GM12872 (cell line): ENCODE data around the gene CSNK1D.

Source experiments
- TF ChIP-seq, protein P1 (sequence below): IDR thresholded peaks from 3 replicates; pipeline ENCODE4 v1.5.1; 2011; ENCODE audit warnings: low read depth, mild to moderate bottlenecking, low read length, moderate library complexity; ENCODE audit not compliant: insufficient read depth

The CSNK1D gene

DNA sequence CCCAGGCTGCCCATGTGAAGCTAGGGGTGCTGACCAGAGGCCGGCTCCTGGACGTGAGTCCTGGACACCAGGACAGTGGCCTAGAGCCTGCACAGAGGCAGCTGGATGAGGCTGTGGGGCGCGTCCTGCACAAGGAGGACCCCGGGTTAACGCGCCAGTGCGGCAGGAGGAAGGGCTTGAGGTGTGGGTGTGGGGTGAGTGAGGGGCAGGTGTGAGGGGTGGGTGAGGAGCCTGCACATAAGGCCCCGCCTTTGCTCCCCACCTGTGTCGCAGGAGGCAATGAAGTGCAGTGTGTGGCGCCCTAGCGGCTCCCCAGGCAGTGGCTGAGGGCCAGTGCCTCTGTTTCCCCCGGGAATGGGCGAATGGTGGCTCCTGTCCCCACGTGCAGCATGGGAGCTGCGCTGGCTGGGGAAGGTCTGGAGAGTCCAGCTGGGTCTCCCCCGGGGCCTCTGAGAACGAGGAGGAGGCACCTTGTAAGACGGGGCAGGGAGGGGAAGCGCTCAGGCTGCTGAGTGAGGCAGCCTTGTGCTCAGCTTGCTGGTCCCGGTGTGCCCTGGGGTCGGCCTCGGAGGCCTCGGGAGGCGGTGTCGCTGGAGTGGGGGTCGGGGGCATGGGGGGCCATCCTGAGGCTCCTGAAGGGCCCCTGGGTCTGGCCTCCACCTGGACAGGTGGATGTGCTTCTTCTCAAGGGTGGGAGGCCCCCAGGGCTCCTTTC is 40.7 kb upstream of the CSNK1D start:
- TF ChIP-seq, protein P1, sequence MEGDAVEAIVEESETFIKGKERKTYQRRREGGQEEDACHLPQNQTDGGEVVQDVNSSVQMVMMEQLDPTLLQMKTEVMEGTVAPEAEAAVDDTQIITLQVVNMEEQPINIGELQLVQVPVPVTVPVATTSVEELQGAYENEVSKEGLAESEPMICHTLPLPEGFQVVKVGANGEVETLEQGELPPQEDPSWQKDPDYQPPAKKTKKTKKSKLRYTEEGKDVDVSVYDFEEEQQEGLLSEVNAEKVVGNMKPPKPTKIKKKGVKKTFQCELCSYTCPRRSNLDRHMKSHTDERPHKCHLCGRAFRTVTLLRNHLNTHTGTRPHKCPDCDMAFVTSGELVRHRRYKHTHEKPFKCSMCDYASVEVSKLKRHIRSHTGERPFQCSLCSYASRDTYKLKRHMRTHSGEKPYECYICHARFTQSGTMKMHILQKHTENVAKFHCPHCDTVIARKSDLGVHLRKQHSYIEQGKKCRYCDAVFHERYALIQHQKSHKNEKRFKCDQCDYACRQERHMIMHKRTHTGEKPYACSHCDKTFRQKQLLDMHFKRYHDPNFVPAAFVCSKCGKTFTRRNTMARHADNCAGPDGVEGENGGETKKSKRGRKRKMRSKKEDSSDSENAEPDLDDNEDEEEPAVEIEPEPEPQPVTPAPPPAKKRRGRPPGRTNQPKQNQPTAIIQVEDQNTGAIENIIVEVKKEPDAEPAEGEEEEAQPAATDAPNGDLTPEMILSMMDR: no peak

DNA sequence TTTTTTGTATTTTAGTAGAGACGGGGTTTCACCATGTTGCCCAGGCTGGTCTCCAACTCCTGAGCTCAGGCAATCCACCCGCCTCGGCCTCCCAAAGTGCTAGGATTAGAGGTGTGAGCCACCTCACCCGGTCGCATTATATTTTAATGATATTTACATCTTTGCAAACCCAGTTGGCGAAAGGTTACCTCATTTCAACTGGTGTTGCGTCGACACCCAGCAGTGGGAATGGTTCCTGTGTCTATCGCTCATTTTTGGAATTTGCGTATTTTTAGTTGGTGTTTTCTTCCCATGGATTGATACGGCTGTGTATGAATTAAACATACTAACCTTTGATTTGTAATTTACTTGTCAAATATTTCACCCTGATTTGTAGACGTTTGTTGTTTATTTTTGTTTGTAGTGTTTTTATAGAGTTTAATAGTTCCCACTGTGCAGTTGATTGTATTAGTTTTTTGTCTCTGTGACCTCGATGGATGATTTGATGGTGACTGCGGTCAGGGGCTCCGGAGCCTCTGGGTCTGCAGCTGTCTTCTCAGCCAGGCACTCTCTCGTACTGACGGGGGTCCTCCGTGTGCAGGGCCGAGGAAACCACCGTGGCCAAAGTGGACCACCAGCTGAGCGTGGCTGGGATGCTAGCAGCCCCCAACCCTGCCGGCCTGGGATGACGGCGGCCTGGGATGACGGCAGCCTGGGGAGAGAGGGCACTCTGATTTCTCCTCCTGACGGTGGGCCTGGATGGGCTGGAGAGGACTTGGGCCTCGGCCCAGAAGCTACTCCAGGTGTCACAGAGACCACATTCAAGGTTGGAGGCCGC is 39.9 kb upstream of the CSNK1D start:
- TF ChIP-seq, protein P1: no peak

DNA sequence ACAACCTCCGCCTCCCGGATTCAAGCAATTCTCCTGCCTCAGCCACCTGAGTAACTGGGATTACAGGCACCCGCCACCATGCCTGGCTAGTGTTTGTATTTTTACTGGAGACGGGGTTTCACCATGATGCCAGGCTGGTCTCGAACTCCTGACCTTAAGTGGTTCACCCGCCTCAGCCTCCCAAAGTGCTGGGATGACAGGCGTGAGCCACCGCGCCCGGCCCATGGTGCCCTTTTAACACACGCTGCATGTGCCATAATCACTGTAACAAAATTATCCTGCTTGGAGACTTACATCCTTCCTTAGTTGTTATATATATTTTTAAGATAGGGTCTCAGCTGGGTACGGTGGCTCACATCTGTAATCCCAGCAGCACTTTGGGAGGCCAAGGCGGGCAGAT is 38.5 kb upstream of the CSNK1D start:
- TF ChIP-seq, protein P1: no peak

DNA sequence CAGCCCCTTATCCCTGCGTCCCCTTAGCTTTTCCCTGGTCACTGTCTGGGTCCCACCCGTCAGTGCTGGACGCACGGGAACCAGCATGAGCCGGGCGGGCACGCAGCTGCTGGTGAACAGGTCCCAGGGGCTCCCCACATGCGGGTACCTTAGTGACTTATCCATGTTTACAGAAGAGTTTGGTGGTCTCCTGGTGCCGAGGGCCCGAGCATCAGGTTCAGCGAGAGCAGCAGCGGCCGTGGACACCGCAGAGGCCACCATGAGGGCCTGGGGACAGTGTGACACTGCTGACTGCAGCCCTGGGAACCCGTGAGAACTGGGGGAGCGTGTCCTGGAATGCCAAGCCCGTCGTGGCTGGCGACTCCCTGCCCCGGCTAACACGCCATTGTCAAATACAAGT is 37.4 kb upstream of the CSNK1D start:
- TF ChIP-seq, protein P1: no peak

DNA sequence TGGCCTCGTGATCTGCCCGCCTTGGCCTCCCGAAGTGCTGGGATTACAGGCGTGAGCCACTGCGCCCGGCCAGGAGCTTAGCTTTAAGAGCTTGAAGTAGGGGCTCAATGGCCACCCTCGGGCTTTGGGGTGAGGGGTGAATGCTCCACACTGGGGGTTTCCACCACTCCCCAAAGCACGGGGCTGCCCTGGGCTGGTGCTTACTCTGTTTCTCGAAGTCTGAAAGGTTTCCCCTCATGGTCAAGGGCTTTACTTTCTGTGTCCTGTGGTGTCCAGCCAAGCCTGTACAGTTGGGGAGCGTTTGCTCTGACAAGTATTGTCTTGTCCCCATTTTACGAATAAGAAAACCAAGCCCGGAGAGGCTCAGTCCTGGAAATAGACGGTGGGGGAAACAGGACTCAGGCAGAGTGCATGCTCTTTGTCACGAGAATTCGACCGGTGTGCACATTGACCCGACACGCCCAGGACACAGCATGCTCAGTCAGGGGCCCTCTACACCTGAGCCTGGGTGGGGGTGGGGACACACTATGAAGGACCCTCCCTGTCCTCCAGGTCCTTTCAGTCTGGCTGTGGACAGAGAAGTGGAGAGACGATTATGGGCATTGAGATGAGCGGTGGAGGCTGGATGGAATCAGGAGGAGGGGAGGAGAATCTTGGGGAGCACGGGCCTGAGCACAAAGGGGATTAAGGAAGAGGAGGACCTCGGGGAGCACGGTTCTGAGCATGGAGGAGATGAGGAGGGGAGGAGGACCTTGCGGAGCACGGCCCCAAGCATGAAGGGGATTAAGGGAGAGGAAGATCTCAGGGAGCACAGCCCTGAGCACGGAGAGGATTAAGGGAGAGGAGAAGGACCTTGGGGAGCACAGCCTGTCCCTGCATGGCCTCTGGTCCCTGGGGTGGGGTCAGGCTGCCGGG is 36.4 kb upstream of the CSNK1D start:
- TF ChIP-seq, protein P1: no peak

DNA sequence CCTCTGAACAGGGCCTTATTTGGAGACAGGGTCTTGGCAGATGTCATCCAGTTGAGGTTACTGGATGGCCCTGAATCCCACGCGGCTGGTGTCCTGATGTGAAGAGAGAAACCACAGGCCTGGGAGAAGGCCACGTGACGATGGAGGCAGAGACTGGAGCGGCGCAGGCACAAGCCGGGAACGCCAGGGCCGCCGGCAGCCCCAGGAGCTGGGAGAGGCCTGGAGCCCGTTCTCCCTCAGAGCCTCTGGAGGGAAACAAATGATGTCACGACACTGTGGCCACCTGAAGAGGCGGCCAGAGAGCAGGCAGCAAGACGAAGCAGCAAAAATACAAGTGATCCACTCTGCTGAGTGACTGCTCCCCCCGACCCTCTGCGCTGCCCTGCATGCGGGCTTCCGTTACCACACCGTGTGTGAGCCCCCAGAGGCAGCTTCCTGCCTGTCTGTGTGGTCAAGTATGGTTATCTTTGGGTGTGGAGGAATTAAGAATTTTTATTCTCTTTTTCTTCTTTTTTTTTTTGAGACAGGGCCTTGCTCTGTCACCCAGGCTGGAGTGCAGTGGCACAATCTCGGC is 32.3 kb upstream of the CSNK1D start:
- TF ChIP-seq, protein P1: no peak
